ENCODE data around the gene SLC35G1. TPM values are rescaled to one million over a fixed set of nuclear protein-coding genes. Genes with fewer than 3 reads are reported as not detected.
A peak's percentile ranks its signal among the peaks of the same experiment; 100 is the strongest.

Gene SLC35G1
- total RNA-seq, 1 experiment from 2014 or later = 5.1 TPM

DNA sequence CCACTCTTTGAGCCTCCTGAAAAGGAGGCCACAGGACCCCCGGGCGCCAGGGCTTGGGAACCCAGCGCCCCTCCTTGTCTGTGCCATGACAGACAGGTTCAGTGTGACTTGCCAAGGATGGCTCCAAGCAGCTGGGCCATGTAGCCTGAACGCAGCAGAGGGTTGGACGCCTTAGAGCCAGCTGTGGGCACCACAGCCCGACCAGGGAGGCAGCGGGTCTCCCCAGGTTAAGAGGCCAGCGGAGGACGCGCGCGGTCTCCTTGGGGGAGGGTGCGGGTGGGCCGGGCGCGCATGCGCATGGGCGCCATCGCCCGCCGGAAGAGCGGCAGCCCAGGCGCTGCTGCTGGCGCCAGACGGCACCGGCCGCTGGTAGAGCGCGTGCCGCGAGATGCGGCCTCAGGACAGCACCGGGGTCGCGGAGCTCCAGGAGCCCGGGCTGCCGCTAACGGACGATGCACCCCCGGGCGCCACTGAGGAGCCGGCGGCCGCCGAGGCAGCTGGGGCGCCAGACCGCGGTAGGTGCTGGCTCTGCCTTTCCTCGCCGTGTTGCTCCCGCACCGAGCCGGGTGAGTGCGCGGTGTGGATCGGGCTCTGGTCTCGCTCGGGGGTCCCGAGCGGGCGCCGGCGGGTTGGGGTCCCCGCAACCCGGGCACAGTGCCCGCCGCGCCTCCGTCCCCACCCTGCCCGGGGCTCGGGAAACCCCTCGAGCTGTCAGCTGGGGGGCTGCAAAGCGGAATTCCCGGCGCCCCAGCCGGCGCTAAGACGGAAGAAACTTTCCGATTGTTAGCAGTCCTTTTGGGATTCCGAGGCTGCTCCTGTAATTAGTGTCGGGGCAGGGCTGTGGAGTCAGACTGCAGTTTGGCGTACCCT, at the start of gene SLC35G1 (continued):
- TF ChIP-seq, protein P1, sequence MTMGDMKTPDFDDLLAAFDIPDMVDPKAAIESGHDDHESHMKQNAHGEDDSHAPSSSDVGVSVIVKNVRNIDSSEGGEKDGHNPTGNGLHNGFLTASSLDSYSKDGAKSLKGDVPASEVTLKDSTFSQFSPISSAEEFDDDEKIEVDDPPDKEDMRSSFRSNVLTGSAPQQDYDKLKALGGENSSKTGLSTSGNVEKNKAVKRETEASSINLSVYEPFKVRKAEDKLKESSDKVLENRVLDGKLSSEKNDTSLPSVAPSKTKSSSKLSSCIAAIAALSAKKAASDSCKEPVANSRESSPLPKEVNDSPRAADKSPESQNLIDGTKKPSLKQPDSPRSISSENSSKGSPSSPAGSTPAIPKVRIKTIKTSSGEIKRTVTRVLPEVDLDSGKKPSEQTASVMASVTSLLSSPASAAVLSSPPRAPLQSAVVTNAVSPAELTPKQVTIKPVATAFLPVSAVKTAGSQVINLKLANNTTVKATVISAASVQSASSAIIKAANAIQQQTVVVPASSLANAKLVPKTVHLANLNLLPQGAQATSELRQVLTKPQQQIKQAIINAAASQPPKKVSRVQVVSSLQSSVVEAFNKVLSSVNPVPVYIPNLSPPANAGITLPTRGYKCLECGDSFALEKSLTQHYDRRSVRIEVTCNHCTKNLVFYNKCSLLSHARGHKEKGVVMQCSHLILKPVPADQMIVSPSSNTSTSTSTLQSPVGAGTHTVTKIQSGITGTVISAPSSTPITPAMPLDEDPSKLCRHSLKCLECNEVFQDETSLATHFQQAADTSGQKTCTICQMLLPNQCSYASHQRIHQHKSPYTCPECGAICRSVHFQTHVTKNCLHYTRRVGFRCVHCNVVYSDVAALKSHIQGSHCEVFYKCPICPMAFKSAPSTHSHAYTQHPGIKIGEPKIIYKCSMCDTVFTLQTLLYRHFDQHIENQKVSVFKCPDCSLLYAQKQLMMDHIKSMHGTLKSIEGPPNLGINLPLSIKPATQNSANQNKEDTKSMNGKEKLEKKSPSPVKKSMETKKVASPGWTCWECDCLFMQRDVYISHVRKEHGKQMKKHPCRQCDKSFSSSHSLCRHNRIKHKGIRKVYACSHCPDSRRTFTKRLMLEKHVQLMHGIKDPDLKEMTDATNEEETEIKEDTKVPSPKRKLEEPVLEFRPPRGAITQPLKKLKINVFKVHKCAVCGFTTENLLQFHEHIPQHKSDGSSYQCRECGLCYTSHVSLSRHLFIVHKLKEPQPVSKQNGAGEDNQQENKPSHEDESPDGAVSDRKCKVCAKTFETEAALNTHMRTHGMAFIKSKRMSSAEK (CRISPR knock-in tag; IDR thresholded peaks at IDR 0.05; ENCODE audit: borderline replicate concordance) = no peak
- TF ChIP-seq, protein P2, sequence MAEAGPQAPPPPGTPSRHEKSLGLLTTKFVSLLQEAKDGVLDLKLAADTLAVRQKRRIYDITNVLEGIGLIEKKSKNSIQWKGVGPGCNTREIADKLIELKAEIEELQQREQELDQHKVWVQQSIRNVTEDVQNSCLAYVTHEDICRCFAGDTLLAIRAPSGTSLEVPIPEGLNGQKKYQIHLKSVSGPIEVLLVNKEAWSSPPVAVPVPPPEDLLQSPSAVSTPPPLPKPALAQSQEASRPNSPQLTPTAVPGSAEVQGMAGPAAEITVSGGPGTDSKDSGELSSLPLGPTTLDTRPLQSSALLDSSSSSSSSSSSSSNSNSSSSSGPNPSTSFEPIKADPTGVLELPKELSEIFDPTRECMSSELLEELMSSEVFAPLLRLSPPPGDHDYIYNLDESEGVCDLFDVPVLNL (CRISPR knock-in tag; IDR thresholded peaks at IDR 0.05; ENCODE audit: borderline replicate concordance, low read depth) = no peak; the same call in 1 of the 2 replicates
- TF ChIP-seq ZNF396 (CRISPR knock-in tag; IDR thresholded peaks at IDR 0.05; ENCODE audit: borderline replicate concordance) = no peak
- TF ChIP-seq, protein P3, sequence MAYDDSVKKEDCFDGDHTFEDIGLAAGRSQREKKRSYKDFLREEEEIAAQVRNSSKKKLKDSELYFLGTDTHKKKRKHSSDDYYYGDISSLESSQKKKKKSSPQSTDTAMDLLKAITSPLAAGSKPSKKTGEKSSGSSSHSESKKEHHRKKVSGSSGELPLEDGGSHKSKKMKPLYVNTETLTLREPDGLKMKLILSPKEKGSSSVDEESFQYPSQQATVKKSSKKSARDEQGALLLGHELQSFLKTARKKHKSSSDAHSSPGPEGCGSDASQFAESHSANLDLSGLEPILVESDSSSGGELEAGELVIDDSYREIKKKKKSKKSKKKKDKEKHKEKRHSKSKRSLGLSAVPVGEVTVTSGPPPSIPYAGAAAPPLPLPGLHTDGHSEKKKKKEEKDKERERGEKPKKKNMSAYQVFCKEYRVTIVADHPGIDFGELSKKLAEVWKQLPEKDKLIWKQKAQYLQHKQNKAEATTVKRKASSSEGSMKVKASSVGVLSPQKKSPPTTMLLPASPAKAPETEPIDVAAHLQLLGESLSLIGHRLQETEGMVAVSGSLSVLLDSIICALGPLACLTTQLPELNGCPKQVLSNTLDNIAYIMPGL (CRISPR knock-in tag; IDR thresholded peaks at IDR 0.05) = peak; percentile 72
- TF ChIP-seq, protein P4, sequence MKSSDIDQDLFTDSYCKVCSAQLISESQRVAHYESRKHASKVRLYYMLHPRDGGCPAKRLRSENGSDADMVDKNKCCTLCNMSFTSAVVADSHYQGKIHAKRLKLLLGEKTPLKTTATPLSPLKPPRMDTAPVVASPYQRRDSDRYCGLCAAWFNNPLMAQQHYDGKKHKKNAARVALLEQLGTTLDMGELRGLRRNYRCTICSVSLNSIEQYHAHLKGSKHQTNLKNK (CRISPR knock-in tag; IDR thresholded peaks at IDR 0.05) = no peak
- TF ChIP-seq NR2C2 (CRISPR knock-in tag; IDR thresholded peaks at IDR 0.05) = 0 out of 2 replicates have a peak, but pooled peaks have one; percentile 15
- TF ChIP-seq HMGA2 (CRISPR knock-in tag; IDR thresholded peaks at IDR 0.05) = no peak
- 0 out of 2 replicates have a peak, but pooled peaks have one; percentile 77 for TF ChIP-seq CBFB (CRISPR knock-in tag; IDR thresholded peaks at IDR 0.05; ENCODE audit: low read depth)
- TF ChIP-seq ZNF232 (CRISPR knock-in tag; IDR thresholded peaks at IDR 0.05) = no peak
- TF ChIP-seq, protein P5, sequence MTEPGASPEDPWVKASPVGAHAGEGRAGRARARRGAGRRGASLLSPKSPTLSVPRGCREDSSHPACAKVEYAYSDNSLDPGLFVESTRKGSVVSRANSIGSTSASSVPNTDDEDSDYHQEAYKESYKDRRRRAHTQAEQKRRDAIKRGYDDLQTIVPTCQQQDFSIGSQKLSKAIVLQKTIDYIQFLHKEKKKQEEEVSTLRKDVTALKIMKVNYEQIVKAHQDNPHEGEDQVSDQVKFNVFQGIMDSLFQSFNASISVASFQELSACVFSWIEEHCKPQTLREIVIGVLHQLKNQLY (CRISPR knock-in tag; IDR thresholded peaks at IDR 0.05) = 0 out of 2 replicates have a peak, but pooled peaks have one; percentile 75
- peak; percentile 80; the same call in 1 of the 2 replicates for TF ChIP-seq TP53 (CRISPR knock-in tag; IDR thresholded peaks at IDR 0.05)
- TF ChIP-seq TEAD4 (CRISPR knock-in tag; IDR thresholded peaks at IDR 0.05) = no peak
- TF ChIP-seq ZNF138 (CRISPR knock-in tag; conservative IDR thresholded peaks at IDR 0.05) = no peak; the same call in 1 of the 2 replicates
- TF ChIP-seq ZNF423 (CRISPR knock-in tag; IDR thresholded peaks at IDR 0.05) = no peak; the same call in 1 of the 2 replicates
- TF ChIP-seq, protein P6, sequence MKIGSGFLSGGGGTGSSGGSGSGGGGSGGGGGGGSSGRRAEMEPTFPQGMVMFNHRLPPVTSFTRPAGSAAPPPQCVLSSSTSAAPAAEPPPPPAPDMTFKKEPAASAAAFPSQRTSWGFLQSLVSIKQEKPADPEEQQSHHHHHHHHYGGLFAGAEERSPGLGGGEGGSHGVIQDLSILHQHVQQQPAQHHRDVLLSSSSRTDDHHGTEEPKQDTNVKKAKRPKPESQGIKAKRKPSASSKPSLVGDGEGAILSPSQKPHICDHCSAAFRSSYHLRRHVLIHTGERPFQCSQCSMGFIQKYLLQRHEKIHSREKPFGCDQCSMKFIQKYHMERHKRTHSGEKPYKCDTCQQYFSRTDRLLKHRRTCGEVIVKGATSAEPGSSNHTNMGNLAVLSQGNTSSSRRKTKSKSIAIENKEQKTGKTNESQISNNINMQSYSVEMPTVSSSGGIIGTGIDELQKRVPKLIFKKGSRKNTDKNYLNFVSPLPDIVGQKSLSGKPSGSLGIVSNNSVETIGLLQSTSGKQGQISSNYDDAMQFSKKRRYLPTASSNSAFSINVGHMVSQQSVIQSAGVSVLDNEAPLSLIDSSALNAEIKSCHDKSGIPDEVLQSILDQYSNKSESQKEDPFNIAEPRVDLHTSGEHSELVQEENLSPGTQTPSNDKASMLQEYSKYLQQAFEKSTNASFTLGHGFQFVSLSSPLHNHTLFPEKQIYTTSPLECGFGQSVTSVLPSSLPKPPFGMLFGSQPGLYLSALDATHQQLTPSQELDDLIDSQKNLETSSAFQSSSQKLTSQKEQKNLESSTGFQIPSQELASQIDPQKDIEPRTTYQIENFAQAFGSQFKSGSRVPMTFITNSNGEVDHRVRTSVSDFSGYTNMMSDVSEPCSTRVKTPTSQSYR (CRISPR knock-in tag; IDR thresholded peaks at IDR 0.05) = no peak
- TF ChIP-seq SMAD4 (CRISPR knock-in tag; IDR thresholded peaks at IDR 0.05) = no peak
- peak; percentile 92 for TF ChIP-seq FOXP1 (CRISPR knock-in tag; IDR thresholded peaks at IDR 0.05; ENCODE audit: borderline replicate concordance)
- TF ChIP-seq GABPB1 (CRISPR knock-in tag; IDR thresholded peaks at IDR 0.05) = no peak
- TF ChIP-seq ZBTB21 (CRISPR knock-in tag; IDR thresholded peaks at IDR 0.05; ENCODE audit: borderline replicate concordance) = 0 out of 2 replicates have a peak, but pooled peaks have one; percentile 60
- TF ChIP-seq, protein P7, sequence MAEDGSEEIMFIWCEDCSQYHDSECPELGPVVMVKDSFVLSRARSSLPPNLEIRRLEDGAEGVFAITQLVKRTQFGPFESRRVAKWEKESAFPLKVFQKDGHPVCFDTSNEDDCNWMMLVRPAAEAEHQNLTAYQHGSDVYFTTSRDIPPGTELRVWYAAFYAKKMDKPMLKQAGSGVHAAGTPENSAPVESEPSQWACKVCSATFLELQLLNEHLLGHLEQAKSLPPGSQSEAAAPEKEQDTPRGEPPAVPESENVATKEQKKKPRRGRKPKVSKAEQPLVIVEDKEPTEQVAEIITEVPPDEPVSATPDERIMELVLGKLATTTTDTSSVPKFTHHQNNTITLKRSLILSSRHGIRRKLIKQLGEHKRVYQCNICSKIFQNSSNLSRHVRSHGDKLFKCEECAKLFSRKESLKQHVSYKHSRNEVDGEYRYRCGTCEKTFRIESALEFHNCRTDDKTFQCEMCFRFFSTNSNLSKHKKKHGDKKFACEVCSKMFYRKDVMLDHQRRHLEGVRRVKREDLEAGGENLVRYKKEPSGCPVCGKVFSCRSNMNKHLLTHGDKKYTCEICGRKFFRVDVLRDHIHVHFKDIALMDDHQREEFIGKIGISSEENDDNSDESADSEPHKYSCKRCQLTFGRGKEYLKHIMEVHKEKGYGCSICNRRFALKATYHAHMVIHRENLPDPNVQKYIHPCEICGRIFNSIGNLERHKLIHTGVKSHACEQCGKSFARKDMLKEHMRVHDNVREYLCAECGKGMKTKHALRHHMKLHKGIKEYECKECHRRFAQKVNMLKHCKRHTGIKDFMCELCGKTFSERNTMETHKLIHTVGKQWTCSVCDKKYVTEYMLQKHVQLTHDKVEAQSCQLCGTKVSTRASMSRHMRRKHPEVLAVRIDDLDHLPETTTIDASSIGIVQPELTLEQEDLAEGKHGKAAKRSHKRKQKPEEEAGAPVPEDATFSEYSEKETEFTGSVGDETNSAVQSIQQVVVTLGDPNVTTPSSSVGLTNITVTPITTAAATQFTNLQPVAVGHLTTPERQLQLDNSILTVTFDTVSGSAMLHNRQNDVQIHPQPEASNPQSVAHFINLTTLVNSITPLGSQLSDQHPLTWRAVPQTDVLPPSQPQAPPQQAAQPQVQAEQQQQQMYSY (CRISPR knock-in tag; IDR thresholded peaks at IDR 0.05) = no peak
- TF ChIP-seq FOXJ3 (CRISPR knock-in tag; IDR thresholded peaks at IDR 0.05; ENCODE audit: borderline replicate concordance) = no peak
- TF ChIP-seq ESRRA (CRISPR knock-in tag; IDR thresholded peaks at IDR 0.05; ENCODE audit: borderline replicate concordance) = no peak
- 0 out of 2 replicates have a peak, but pooled peaks have one; percentile 42 for TF ChIP-seq CREM (CRISPR knock-in tag; IDR thresholded peaks at IDR 0.05)

Measured in WTC11 (cell line).